ELF-1 (cell line): ENCODE data around the gene BFSP2.

Experiments
- DNase-seq: peaks from one replicate; pipeline ENCODE4 v3.0.0-alpha.2; 2016; ENCODE audit warnings: low read depth, low spot score

The BFSP2 gene, protein sequence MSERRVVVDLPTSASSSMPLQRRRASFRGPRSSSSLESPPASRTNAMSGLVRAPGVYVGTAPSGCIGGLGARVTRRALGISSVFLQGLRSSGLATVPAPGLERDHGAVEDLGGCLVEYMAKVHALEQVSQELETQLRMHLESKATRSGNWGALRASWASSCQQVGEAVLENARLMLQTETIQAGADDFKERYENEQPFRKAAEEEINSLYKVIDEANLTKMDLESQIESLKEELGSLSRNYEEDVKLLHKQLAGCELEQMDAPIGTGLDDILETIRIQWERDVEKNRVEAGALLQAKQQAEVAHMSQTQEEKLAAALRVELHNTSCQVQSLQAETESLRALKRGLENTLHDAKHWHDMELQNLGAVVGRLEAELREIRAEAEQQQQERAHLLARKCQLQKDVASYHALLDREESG

DNA sequence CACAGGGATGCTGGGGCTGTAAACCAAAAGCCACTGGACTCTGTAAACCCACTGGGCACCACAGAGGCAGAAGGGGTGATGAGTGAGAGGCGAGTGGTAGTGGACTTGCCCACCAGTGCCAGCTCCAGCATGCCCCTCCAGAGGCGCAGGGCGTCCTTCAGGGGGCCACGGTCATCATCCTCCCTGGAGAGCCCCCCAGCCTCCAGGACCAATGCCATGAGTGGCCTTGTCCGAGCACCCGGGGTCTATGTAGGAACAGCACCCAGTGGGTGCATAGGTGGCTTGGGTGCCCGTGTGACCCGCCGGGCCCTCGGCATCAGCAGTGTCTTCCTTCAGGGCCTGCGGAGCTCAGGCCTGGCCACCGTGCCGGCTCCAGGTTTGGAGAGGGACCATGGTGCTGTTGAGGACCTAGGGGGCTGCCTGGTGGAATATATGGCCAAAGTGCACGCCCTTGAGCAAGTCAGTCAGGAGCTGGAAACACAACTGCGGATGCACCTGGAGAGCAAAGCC, at the start of gene BFSP2:
TSS of gene BFSP2 (plus strand) at position 51 of the 510 bp plus-strand sequence. CDS start at position 79, 28 bp downstream.
- no peak for DNase-seq

DNA sequence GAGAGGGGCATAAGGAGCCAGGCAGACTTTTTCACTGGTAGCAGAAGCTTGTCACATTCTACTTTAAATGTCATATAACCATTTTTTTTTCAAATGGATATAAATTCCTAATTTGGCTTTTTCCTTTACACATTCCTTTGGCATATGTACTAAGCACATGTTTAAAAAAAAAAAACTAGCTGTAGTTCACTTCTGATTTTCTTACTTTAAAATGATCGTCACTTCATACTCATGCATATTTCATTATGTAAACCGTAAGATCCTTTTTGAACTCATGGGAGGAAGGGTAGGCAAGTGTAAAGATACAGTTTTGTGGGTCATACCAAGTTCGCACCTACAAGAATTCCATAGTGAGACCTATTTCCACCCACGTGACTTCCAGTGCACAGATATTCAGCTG, 45.1 kb upstream of the BFSP2 start:
- DNase-seq, result no peak

DNA sequence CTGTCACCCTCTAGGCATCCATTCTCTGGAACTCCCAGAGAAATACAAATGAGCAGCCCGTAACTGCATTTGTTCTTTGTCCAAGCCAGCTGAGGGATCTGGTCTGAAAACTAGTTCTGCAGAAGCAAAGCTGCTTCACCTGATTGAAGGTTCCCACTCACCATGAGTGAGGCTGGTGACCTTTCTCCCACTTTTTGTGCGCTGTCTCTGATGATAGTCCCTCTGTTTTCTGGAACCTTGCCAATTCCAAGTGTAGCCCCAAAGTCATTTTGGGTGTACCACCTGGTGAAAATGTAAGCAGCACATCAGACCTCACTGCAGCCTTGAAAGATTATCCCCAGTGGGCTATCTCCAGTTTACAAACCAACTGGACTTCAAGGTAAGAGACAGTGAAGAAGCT, 39.4 kb upstream of the BFSP2 start:
- DNase-seq, result no peak

DNA sequence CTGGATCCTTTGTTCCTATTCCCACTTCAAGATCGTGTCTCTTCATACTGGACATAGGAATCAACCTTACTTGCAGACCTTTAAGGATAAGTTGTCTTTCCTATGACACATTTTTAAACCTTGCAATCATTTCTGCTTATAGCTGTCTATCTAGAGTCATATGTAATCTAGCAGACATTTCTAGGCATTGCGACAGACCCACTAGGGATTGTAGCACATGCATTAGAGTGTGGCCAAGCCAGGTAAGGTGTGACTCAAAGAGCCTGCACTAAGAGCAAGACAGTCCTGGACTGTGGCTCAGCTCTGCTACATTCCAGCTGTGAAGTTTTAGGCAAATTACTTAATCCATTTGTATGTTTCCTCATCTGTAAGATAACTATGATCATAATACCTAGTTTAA, 38.8 kb upstream of the BFSP2 start:
- DNase-seq, result no peak

DNA sequence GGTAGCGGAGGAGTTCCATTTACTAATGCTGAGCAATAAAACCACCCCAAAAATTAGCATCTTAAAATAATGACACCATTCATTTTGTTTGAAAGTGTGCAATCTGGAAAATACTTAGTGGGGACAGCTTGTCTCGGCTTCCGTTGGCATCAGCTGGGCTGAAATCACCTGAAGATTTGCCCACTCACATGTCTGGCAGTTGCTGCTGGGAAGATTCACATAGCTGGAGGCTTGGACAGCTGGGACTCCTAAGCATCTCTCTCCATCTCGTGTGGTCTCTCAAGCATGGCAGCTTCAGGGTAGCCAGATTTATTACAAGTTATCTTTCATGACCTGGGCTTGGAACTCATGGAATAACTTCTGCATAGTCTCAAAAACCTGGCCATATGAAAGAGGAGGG, 38.4 kb upstream of the BFSP2 start:
- no peak for DNase-seq

DNA sequence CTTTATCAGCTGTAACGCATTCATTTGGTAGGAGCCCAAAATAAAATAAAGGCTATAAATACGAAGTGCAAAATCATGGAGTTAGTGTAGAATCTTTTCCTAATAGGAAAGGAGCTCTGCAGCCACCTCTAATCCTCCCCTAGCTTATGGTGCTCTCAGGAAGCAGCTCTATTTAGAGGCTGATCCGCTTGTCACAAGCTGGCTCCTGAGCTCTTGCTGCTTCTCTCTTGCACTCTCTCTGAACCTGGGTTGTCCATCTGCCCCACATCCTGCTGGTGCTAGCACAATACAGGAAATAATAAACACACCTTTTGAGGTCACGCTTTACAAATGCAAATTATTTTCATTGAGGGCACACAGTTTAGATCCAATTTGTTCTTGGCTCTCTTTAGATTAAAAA, 37.3 kb upstream of the BFSP2 start:
- no peak for DNase-seq

DNA sequence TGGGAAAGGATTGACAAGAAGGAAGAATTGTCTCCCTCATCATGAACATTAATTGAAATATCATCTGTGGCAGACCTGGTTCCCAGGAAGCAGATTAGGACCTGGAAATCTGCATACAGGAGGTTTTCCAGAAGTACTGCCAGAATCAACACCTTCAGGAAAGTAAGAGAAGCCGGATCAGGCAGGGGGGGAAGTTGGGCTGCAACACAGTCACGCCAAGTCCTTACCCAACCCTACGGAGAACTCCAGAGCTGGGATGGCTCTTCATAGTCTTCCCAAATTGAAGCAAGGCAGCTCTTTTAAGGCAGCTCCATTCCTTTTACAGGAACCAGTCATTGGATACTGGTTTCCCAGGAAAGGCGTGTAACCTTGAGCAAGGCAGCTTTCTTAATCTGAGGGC, 35.2 kb upstream of the BFSP2 start:
- DNase-seq, result no peak

DNA sequence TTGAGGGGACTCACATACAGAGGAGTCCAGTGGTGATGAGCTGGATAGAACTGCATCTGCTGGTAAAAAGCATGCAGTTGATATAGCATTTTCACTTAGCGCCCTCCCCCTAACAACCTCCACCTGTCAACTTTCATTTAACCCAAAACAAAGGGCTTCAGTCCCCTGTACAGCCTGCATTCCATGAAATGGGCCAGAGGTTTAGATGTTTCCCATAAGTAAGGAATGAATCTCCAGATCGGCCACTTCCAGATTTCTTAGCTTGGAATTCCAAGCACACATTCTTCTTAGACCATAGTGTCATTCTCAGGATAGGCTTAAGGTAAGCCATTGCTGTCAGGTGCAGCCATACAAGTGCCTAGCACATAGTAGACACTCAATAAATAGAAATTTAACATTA, 32.9 kb upstream of the BFSP2 start:
- no peak for DNase-seq

DNA sequence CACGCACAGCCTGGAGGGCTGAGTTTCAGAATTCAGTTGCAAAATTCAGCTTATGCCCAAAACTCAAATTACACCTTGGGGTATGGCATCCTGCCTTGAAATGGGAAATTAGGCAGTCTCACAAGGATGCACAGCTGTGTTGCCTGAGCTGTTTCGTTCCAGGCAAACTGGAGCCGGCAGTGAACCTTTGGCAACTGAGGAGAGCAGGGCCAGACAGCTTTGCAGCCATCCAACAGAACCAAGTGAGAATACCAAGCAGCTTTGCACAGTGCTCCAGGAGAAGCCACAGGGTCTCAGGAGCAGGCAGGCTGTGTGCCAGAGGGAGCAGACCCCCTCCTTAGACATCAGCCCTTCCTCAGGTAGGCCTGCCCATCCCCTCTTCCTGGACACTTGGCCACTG, 32.5 kb upstream of the BFSP2 start:
- no peak for DNase-seq

DNA sequence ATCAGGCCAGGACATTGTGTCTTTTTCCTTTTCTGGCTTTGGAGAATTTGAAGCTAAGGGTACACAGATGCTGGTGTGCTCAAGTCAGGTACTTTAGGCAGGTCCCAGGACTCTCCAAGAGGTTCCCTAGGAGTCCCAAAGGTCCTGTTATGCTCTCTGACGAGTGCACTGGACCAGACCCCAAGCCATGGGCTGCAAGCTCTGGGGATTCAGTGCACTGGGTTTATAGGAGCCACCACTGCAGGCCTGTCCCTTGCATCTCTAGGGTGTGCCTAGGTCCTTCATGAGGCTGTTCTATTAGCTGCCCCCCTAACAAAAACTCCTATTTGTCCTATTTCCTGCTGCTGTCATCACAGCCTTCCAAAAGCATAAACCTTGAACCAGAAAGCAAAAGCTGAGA, 31.9 kb upstream of the BFSP2 start:
- no peak for DNase-seq

DNA sequence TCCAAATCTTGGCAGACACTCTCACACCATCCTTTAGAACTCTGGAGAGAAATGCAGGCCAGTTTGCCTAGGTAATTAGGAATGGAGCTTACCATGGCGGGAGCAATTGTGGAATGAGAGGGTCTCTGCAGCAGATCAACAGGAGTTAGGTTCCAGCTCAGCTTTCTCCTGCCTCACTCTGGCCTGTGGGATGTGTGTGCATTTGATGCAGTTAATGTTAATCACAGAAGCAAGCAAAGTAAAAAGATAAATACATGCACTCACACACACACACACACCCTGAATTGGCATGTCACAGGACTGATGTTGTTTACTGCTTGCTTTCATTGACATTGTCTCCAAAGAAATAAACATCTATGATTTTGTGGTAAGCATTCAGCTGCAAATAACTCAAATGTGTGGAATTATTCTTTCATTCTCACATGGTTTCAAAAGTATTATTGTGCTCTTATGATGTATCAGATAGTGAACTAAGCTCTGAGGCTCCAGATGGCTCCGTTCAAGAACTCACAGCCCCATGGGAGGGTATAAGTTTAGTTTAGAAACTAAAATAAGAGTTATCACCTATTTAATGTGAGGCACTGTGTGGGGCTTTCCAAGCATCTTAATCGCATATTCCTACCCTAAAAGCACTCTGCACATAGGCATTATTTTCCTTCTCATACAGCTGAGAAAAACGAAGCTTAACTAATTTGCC, 31.3 kb upstream of the BFSP2 start:
- DNase-seq, result no peak

DNA sequence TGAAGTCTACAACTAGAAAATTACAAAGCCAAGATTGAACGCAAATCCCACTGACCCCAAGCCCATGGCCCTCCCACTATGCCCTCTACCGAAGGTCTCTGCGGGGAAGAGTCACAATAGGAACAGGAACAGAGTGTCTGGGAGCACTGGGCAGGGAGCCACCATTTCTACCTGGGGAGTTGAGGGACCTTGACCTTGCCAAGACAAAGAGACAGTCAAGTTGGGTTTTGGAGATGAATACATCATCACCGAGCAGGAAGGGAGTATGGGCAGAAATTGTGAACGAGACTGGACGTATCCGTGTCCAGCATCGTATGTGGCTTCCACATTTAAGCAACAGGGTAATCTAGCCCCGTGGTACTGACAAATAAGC, 30.8 kb upstream of the BFSP2 start:
- DNase-seq, result no peak

DNA sequence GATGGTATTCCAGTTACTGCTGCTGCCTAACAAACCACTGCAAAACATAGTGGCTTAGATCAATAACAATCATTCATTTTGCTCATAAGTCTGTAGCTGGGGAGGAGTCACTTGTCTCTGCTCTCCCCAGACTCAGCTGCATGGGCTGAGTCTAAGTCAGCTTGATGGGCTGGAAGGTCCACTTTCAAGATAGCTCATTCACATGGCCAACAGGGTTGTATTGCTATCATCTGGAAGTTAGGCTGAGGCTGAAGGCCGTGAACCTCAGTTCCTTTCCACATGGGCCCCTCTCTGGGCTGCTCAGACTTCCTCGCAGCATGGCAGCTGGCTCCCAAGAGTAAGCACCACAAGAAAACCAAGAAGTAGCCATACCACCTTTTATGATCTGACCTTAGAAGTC, 28.7 kb upstream of the BFSP2 start:
- DNase-seq, result no peak

DNA sequence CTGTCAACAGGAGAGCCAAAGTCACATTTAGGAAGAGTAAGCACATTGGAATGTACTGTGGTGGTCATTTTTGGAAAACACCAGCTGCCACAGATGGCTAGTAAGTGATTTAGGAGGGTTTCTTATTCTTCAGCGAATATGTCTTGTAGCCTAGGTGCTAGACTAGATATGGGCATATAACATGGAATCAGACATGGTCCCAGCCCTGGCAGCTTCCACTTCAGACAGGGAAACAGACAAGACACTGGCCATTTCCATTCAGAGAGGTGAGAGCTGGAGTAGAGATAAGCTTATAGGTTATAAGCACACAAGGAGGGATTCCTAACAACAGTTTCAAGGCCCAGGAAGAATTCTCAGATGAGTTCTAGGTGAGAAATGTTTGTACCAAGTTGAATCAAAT, 28.2 kb upstream of the BFSP2 start:
- no peak for DNase-seq

DNA sequence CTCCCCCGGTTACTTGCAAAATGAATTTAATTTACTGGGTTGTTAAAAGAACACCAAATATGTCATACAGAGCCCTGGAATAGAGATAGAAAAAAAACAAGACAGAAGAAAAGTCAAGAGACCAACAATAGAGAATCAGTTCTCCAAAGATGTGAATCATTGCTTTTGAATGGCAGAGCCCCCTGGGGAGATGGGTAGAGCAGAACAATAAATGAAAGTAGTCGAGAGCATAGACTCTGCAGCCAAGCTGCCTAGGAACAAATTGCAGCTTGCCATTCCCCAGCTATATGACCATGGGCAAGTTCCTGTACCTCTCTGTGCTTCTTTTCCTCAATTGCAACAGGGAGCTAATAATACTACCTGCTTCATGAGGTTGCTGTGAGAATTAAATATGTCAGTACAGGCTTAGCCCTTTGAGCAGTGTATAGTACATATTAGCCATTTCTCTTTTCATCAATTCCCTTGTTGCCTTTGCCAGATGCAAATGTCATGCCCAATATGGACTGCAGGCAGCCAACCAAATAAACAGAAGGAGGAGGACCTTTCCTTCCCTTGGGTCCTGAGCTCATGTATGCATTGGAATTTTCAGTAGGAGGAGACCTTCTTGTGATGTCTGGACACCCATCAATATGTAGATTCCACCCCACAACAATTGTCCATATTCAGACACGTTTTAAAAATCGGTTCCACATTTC, 25.0 kb upstream of the BFSP2 start:
- no peak for DNase-seq

DNA sequence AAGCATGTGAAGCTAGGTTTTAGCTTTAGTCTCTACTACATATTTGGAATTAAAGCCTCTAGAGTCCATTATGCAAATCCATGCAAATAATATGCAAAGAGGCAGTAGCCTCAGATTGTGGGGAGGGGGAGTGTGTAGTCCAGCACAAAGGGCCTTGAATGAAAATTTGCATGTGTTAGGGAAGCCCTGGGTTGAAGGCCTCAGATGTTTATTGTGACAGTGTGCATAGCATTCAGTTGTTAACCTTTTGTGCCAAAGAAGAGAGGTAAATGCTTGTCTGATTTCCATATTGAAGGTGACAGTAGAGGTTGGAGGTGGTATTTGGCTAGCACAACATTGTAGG, 24.5 kb upstream of the BFSP2 start:
- DNase-seq, result no peak

DNA sequence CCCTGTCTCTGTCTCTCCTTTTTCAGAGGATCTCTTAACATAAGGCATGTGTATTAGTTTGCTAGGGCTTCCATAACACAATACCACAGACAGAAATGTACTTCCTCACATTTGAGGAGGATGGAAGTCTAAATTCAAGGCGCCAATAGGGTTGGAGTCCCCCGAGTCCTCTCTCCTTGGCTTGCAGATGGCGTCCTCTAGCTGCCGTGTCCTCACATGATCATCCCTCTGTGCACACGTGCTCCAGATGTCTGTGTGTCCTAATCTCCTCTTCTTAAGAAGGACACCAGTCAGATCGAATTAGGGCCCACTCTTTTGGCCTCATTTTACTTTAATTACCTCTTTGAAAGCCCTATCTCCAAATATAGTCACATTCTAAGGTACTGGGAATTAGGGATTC, 23.0 kb upstream of the BFSP2 start:
- no peak for DNase-seq

DNA sequence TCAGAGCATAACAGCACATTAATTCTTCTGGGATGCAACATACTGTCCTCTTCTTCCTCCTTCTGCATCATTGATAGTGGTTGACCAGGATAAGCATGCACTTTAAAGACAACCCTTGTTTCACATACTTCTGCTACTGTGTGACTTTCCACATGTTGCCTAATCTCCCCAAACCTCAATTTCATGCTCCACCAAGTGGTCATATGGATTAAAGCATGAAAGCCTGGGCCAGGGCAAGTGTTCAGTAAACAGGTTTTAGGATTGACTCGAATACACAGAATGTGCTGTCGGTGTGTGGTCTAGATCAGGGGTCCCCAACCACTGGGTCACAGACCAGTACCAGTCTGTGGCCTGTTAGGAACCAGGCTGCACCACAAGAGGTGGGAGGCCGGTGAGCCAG, 22.5 kb upstream of the BFSP2 start:
- DNase-seq, result no peak

DNA sequence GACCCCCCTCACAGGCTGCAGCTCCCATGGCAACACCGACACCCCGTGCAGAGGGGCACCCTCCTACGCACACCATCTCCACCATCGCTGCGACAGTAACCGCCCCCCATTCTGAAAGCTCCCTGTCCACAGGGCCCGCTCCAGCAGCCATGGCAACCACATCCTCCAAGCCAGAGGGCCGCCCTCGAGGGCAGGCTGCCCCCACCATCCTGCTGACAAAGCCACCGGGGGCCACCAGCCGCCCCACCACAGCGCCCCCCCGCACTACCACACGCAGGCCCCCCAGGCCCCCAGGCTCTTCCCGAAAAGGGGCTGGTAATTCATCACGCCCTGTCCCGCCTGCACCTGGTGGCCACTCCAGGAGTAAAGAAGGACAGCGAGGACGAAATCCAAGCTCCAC, 19.9 kb upstream of the BFSP2 start:
- DNase-seq, result no peak

DNA sequence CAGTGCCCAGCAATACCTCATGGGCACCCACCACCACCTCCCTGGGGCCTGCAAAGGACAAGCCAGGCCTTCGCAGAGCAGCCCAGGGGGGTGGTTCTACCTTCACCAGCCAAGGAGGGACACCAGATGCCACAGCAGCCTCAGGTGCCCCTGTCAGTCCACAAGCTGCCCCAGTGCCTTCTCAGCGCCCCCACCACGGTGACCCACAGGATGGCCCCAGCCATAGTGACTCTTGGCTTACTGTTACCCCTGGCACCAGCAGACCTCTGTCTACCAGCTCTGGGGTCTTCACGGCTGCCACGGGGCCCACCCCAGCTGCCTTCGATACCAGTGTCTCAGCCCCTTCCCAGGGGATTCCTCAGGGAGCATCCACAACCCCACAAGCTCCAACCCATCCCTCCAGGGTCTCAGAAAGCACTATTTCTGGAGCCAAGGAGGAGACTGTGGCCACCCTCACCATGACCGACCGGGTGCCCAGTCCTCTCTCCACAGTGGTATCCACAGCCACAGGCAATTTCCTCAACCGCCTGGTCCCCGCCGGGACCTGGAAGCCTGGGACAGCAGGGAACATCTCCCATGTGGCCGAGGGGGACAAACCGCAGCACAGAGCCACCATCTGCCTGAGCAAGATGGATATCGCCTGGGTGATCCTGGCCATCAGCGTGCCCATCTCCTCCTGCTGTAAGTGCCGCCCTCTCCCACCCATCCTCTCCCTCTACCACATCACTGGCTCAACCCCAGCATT, 19.2 kb upstream of the BFSP2 start:
- DNase-seq, result no peak

DNA sequence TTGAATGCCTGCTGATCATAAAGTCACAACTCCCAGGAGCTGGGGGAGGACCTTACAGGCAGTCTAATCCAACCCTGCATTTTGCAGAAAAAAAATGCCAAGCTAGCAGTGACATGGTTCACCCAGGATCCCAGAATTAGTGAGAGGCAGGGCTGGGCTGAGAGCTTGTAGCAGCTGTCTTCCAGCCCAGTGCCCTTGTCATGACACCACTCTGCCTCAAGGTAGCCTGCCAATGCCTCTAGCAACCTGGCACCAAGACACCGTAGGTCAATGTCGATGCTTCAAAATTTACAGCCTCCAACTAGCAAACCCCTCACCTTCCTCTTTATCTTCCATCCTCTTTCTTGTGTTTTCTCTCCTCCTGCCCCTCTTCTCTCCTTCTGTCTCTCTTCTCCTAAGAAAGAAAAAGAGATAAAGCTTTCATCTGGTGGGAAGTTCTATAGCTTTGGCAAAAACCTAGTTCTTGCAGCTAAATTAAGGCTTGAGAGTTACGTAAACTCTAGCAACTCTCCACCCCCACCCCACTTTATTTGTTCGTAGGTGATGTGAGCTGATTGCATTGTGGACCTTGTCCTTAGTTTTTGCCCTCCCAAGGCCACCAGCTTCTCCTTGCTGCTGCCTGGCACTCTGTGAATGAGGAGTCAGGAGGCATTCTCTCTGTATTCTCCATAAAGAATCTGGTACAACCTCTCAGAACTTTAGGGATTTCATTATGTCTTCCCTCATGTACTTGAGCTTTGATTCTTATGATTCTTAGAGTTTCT, 18.3 kb upstream of the BFSP2 start:
- DNase-seq, result no peak
